GM21447 (cell line): ENCODE measurements around the gene ZEB2.

Experiments
- ATAC-seq: cut with Tn5 transposase; IDR thresholded peaks from one replicate; pipeline ENCODE4 v1.9.1; 2021; ENCODE audit not compliant: unreplicated experiment

ZEB2 gene

DNA sequence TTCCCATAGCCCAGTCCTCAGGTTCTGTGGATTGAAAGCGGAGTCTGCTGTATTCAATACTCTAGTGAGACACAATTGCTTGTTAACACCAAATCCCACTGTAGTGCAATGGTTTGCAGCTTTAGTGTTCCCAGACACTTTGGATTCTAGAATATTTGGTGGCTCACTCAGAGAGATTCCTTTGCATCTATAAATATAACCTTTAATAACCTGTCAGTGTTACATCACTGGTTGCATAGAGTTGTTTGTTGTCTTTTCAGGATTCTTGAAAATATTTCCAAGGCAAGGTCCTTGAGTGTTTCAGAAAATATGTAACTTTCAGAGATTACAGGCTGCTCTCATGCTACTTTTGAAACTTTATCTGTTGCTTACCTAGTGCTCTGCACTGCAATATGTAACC lies 157.5 kb downstream of the ZEB2 start:
- ATAC-seq: no peak

DNA sequence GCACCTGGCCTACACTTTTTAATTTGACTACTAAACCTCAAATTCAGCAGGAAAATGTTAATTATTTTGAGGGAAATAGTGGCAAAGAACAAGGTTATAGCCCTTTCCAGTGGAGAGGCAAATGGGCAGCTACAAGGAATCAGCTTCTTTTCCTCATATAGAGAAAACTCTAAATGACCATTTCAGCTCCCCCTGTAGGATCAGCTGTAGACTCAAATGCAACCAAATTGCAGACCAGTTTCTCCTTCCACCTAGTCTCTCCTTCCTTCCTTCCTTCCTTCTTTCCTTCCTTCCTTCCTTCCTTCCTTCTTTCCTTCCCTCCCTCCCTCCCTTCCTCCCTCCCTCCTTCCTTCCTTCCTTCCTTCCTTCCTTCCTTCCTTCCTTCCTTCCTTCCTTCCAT lies 158.2 kb downstream of the ZEB2 start:
- ATAC-seq: no peak

DNA sequence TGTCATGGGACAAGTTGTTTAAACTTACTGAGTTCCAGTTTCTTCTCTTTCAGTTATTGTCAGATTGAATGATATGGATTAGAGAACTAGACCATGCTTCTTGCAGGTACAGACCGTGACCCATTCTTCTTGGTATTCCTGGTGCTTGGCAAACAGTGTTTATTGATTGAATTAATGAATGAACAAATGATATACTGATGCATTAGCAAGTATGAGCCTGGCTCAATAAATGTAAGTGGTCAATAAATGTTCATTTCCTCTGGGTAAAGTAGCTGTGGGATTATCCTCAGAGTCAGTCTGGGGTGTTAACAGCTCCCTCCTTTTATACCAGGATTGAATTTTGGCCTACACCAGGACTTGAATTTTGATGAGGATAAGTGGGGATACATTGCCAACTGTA lies 160.2 kb downstream of the ZEB2 start:
- no peak for ATAC-seq

DNA sequence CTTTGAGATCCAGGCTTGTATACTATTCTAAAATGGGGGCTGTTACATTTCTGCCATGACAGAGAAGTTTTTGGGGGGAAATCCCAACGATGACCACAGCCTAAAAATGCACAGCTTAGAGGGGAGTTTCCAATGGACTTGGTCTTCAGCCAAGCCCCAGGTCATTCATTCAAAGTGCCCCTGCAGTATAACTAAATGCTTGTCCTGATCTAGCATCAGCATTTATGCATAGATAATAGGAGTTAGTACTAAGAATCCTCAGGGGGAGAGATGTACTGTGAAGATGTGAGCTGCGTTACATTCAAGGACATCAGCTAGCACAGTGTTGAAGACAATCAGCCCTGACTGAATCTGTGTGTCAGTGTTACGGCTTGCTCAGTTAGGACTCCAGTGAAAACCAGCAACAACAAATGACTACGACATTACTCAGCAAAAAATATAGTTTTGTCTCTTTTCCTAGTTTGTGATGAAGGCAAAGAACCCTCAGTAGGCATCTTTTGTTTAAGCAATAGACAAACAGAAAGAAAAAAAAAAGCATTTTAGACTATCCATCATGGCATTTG lies 160.9 kb downstream of the ZEB2 start:
- peak; percentile 47 for ATAC-seq

DNA sequence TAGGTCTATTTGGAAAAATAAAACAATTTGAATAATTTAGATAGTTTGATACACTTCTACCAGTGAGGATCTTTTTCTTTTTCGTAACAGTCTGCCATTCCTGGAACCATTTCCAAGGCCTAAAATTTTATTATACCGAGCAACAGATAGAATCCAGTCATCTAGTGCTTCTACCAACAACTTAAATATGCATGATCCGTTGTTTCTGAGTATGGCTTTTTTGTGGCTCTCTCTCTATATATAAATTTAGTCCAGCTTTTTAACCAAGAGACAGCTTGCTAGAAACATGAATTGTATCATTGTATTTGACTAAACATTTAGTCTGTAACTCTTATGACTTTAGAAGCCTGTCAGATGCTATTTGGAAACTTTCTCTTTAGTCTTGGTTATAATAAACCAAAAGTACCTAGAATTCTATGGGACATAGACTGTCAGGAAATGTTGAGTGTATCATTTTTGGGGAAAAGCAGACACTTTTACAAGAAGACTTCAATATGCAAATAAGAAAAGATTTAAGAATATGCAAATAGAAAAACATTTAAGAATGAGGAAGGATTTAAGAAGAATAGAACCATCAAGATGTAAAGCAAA lies 161.4 kb downstream of the ZEB2 start:
- ATAC-seq: peak; percentile 1

DNA sequence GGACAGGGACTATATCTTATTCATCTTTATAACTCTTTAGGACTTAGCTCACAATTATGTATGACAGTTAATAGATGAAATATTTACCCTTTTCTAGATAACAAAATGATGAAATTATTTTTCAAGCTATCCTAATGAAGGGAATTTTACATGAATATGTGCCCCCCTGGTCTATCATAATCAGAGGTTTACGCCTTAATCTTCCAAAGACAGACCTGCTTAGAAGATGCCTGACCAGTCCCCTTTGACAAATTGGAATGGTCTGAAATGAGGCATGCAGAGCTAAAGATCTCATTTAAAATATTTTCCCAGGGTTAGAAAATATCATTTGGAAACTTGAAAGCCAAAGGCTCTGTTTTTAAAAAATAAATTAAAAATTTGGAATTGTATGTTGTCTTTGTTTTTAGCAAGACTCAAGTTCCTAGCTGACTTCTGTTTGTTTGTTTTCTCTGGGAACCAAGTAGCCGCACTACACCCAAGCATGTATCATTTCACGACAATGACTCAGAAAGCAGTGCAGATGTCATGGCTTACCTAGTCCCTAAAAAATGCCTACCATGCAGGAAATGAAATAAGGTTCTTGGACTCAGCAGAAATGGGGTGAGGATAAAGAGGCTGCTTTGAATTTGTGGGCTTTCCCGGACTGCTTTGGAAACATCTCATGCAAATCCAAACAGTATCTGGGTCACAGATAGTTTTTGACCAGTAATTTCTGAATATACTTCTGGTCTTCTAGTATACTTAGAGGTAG lies 162.1 kb downstream of the ZEB2 start:
- peak; percentile 74 for ATAC-seq

DNA sequence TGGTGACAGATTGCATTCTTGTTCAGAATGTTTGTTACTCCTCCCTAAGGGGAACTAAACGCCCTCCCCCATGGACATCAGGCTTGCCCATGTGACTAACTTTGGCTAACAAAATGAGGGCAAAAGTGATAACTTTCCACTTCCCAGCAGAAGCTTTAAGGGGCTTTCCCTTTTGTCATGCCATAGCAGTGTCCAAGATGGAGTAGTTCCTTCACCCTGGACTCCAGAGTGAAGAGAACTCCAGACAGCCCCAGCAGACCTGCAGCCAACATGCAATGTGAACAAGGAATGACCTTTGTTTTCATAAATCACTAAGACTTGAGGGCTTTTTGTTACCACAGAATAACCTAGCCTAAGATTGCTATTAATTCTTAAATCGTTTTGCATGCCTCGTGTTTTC lies 163.5 kb downstream of the ZEB2 start:
- ATAC-seq: no peak

DNA sequence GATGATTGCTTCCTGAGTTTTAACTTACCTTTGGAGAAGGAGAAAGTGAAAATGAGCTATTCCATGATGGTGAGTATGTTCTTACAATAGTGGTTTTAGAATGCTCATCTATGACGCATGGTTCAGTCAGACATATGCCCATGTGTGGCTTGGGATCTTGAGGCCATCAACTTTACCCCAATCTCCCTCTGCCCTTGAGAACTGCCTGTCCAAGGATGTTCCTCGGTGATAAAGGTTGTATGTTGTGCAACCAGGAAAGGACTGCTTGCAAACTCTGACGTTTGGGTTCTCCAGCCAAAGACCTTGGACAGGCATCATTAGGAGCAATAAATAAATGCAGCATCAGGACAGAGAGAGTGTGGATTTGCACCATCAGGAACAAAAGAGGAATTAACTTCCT lies 165.0 kb downstream of the ZEB2 start:
- no peak for ATAC-seq

DNA sequence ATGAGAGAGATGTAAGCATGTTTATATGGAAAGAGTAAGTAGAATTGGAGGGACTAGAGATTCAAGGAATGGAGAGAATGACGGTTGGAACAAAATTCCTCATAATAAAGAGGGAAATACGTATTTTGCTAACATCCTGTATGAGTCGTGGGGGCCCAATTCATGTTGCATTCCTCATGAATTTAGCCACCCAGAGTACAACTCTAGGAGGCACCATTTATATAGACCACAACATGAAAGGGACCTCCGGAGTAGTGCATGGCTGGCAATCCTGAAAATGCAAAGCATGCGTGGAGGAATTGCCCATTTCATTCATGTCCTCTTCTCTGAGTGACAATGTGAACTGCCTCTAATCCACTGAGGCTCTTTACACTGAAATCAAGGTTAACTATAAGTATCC lies 168.2 kb downstream of the ZEB2 start:
- ATAC-seq: no peak

DNA sequence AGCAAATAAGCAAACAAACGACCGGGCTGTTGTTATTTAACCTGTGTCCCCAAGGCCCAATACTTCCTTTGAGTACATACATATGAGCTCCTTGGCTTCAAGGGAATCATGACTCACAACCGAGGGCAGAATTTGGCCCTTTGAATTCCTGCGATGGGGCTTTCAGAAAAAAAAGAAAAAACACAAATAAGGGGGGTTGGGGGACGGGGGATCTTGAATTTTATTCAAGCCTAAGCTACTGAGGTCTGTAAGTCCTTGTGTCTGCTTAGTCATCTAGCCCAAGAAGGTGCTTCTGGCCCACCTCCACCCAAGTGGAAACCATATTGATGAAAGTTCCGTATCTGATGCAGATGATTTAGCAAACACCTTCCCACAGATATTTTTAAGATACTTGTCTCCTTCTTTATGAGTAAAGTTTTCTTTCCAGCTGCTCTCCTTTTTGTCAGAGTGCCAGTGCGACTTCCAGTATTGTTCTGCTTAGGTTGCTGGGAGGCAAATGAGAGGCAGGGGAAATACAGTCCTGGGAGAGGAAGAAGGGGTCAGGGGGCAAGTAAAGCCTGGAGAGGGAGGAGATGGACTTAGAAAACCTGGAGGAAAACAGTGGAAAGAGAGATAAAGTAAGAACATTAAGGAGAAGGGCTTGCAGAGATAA lies 169.6 kb downstream of the ZEB2 start:
- ATAC-seq: no peak

DNA sequence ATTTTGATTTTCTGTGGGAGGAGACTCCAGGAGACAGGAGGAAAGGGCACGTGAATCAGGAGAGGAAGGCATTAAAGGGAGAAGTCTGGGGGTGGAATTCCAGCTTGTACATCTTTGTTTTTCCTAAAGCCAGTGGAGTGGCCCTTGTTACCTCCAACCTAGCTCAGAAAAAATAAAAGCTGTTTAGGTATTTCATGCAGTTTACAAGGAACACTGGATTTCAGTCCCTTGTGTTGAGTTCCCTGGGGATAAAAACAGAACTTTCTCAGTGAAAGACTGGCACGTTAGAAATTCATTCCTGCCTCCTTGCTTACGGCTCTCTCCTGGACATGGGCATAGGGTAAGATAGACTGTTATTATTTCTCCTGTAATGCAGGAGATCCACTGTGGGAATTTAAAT lies 170.2 kb downstream of the ZEB2 start:
- no peak for ATAC-seq

DNA sequence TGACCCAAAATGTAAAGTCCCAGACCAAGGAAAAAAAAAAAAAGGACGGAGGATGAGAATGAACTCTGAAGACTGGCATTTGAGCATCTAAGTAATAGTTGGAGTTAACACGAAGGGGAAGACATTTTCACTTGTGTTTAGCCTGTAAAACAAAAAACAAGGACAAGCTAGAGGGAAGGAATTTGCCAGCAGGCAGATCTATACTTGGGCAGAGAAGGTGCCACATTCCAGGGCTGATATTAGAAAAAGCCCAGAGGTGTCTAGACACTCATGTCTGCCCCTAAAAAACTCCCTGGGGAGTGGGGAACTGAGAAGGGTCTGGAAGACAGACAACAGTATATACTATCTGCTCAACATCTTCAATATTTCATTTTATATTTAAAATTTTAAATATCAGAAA lies 171.1 kb downstream of the ZEB2 start:
- ATAC-seq: no peak

DNA sequence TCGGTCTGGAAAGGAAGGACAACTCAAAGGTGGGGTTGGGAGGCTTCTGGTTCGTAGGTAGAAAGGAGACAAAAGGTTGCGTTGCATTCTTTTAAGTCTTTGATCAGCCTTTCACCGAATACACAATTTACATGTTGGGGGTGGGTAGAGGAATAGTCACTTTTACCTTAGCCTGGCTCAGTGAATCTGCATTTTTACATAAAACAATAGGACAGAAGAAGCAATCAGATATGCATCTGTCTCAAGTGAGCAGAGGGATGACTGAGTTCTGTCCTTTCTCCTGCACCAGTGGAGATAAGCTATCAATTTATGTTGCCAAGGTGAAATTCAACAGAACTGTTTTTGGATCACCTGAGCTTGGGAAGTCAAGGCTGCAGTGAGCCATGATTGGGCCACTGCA lies 173.7 kb downstream of the ZEB2 start:
- ATAC-seq: no peak

DNA sequence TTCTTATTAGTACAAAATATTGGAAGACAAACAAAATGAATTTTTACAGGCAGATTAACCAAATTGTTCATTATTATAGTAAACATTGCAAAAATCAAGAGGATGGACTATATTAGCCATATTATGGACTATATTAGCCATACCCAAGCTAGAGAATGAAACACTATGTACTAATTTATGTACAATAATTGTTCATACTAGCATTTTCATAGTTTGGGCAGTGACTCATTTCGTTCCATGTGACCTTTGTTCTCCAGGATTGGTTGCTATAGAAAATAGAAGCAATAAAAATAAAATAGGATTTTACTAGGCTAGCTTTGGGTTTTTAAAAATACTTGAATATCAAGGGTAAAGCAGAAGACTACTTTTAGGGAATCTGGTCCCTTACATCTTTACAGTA lies 176.8 kb downstream of the ZEB2 start:
- no peak for ATAC-seq

DNA sequence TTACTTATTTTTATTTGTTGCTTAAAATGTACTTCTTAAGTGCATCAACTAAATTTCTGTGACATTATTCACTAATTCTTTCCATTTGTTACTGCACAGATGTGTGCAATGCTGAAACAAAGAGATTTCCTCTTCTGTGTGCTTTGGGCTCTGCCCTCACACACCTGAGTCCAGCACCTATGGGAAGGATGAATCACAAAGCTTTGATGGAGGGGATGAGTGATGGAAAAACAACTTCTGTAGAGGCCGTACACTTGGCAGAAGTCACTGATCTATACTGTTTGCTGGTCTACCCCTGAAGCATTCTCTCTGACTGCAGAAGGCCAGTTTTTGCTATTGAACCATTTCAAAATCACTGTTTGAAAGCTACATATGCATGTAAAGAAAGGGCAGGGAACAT lies 178.4 kb downstream of the ZEB2 start:
- ATAC-seq: no peak

DNA sequence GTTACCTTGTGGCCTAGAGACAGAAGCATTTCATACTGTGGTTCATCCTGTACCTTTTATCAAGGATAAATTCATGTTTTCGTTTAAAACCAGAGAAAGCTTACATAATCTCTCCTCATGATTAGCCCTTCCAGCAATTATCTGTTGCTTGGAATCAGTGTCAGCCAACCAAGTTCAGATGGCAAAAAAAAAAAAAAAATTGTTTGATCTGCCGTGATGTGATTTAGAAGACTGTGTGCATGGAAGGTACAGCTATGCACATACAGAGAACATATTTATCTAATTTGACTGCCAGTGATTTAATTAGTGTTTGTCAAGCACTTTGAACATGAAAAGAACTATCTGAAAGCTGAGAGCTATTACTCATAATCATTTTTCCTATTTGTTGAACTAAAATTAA lies 180.9 kb downstream of the ZEB2 start:
- no peak for ATAC-seq

DNA sequence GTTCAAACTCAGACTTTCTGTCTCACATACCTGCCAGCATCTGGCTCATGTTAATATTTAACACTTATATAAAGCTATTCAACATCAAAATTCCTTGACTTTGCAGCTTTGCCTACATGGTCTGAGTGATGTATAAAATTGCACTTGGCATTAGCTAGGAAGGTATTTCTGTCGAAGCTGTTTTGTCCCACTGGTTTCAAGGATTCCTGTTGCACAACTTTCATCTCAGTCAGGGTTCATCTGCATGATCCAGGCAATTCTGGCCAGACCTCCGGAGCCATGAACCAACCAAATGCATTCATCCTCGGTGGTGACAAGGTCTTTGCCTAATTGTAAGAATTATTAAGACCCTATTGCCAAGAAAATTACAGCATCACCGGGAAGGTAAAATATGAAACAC lies 185.4 kb downstream of the ZEB2 start:
- ATAC-seq: no peak
